ENCODE data around the gene C16orf89.
A peak's percentile ranks its signal among the peaks of the same experiment; 100 is the strongest.

Gene C16orf89

DNA sequence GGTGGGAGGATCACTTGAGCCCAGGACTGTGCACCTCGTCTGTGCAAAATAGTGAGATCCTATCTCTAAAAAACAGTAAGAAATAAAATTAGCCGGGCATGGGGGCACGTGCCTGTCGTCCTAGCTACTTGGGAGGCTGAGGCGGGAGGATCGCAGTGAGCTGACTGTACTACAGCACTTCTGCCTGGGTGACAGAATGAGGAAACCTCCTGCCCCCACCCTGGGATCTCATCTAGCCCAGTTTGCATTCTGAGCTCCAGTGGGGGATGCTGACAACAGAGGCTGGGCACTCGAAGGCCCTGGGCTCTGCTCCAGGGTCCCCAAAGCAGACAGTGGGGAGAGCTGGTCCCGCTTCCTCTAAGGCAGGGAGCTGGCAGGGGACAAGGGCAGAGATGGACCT is 39.1 kb downstream of the C16orf89 start:
- Histone ChIP-seq H2AFZ (ENCODE audit: low read depth, low read length) (no peak overlapping the region), H3K9me3 (ENCODE audit: insufficient read depth, low read length, severe bottlenecking) (no peaks in the 10 kb centered on the region), H3K36me3 (ENCODE audit: insufficient read depth, low read length) (no peaks in the 10 kb centered on the region), H4K20me1 (ENCODE audit: insufficient read depth, low read length) (no peaks in the 10 kb centered on the region), H3K27ac (ENCODE audit: low read length) (no peak overlapping the region), H3K79me2 (ENCODE audit: insufficient read depth, low read length) (no peaks in the 10 kb centered on the region), H3K4me2 (ENCODE audit: insufficient read depth, low read length) (no peak overlapping the region), H3K4me1 (ENCODE audit: insufficient read depth, low read length) (0 out of 2 replicates have a peak, but pooled peaks cover under 1% of the 10 kb centered on the region), H3K4me3 (ENCODE audit: low read depth in 1 of 2, low read length in 2 of 2) (no peak overlapping the region), H3K9ac (ENCODE audit: low read depth, low read length) (no peak overlapping the region), H3K27me3 (ENCODE audit: insufficient read depth, low read length, poor library complexity) (no peaks in the 10 kb centered on the region)
- TF ChIP-seq EZH2 (IDR thresholded peaks at IDR 0.05; ENCODE audit: borderline replicate concordance, low read depth, low read length, severe bottlenecking), result no peak
- DNase-seq (no peak), ATAC-seq (ENCODE audit: insufficient read depth, low read depth) (no peak)

DNA sequence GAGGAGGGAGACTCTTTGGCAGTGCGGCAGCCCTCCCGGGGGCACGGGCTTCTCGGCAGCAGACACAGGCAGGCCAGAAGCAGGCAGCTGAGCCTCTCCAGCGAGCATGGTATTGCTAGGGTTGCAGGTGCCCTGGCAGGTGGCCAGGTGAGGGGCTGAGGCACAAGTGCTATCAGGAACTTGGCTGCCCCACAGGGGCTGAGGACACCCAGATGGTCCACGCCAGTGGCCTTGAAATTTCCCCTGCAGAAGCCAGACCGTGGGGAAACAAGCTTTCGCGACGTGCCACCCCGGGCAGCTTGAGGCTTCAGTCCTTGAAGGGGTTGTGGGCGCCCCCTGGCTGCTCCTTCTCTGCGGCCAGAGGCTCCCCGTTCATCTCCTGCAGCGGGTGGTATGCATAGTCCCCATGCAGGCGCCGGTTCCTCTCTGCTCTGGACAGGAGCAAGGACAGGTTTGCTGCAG is 40.6 kb downstream of the C16orf89 start:
- no peaks in the 10 kb centered on the region for H3K4me1 ChIP-seq (ENCODE audit: insufficient read depth, low read length)

DNA sequence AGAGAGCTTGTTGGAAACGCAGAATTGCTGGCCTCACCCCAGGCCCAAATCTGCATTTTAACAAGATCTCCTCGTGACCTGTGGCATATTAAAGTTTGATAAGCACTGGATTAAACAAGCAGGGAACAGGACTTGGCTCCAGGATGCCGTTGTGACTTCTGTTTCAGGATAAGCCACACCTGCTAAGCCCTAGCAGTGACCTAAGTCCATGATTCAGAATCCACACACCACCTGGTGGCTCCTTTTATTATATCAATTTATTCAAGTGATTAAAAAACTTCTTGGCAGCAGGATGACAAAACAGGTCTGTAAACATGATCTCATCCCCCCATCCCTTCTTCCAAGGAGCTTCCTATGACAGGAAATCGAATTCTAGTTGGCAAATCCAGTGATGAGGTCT is 41.1 kb downstream of the C16orf89 start:
- Histone ChIP-seq H4K20me1 (ENCODE audit: insufficient read depth, low read length) (no peaks in the 10 kb centered on the region), H3K4me3 (ENCODE audit: low read depth in 1 of 2, low read length in 2 of 2) (no peak overlapping the region), H3K36me3 (ENCODE audit: insufficient read depth, low read length) (no peaks in the 10 kb centered on the region), H3K4me2 (ENCODE audit: insufficient read depth, low read length) (no peak overlapping the region), H3K9me3 (ENCODE audit: insufficient read depth, low read length, severe bottlenecking) (no peaks in the 10 kb centered on the region), H3K27me3 (ENCODE audit: insufficient read depth, low read length, poor library complexity) (no peaks in the 10 kb centered on the region), H3K79me2 (ENCODE audit: insufficient read depth, low read length) (no peaks in the 10 kb centered on the region), H3K4me1 (ENCODE audit: insufficient read depth, low read length) (no peaks in the 10 kb centered on the region), H3K9ac (ENCODE audit: low read depth, low read length) (no peak overlapping the region), H3K27ac (ENCODE audit: low read length) (no peak overlapping the region), H2AFZ (ENCODE audit: low read depth, low read length) (no peak overlapping the region)
- DNase-seq (no peak), ATAC-seq (ENCODE audit: insufficient read depth, low read depth) (no peak)
- TF ChIP-seq, protein P1, sequence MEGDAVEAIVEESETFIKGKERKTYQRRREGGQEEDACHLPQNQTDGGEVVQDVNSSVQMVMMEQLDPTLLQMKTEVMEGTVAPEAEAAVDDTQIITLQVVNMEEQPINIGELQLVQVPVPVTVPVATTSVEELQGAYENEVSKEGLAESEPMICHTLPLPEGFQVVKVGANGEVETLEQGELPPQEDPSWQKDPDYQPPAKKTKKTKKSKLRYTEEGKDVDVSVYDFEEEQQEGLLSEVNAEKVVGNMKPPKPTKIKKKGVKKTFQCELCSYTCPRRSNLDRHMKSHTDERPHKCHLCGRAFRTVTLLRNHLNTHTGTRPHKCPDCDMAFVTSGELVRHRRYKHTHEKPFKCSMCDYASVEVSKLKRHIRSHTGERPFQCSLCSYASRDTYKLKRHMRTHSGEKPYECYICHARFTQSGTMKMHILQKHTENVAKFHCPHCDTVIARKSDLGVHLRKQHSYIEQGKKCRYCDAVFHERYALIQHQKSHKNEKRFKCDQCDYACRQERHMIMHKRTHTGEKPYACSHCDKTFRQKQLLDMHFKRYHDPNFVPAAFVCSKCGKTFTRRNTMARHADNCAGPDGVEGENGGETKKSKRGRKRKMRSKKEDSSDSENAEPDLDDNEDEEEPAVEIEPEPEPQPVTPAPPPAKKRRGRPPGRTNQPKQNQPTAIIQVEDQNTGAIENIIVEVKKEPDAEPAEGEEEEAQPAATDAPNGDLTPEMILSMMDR (IDR thresholded peaks at IDR 0.05; ENCODE audit: borderline replicate concordance, extremely low read depth, low read length, poor library complexity, severe bottlenecking), result peak; percentile 19
- TF ChIP-seq EZH2 (IDR thresholded peaks at IDR 0.05; ENCODE audit: borderline replicate concordance, low read depth, low read length, severe bottlenecking), result no peak

More for the DNA sequence above, 40.6 kb downstream of the C16orf89 start:
- Histone ChIP-seq H3K9ac (ENCODE audit: low read depth, low read length) (no peak overlapping the region), H3K27ac (ENCODE audit: low read length) (no peak overlapping the region), H3K27me3 (ENCODE audit: insufficient read depth, low read length, poor library complexity) (no peaks in the 10 kb centered on the region), H4K20me1 (ENCODE audit: insufficient read depth, low read length) (no peaks in the 10 kb centered on the region), H3K79me2 (ENCODE audit: insufficient read depth, low read length) (no peaks in the 10 kb centered on the region), H2AFZ (ENCODE audit: low read depth, low read length) (no peak overlapping the region), H3K4me3 (ENCODE audit: low read depth in 1 of 2, low read length in 2 of 2) (no peak overlapping the region), H3K9me3 (ENCODE audit: insufficient read depth, low read length, severe bottlenecking) (no peaks in the 10 kb centered on the region), H3K36me3 (ENCODE audit: insufficient read depth, low read length) (no peaks in the 10 kb centered on the region), H3K4me2 (ENCODE audit: insufficient read depth, low read length) (no peak overlapping the region)
- DNase-seq (no peak), ATAC-seq (ENCODE audit: insufficient read depth, low read depth) (0 out of 3 replicates have a peak, but pooled peaks have one; percentile 29)
- TF ChIP-seq, protein P1 (IDR thresholded peaks at IDR 0.05; ENCODE audit: borderline replicate concordance, extremely low read depth, low read length, poor library complexity, severe bottlenecking), result peak; percentile 35
- TF ChIP-seq EZH2 (IDR thresholded peaks at IDR 0.05; ENCODE audit: borderline replicate concordance, low read depth, low read length, severe bottlenecking), result no peak

DNA sequence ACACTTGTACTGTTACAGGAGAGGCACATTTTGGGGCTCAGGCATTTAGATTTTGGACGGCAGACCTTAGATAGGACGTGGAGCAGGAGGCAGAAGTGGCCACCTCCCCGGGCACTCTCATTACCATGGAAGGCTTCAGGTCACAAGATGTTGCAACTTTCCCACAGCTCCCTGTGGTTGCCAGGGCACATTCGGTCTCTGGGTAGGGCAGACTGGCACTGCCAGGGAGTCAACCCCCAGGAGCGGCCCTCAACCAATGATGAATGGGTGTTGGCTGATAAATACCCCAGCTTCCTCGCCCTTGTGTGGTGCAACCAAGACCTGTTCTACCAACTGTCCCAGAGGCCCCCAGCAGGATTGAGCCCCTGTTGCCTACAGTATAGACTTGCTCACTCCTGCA is 43.2 kb downstream of the C16orf89 start:
- Histone ChIP-seq H3K79me2 (ENCODE audit: insufficient read depth, low read length) (no peaks in the 10 kb centered on the region), H3K4me3 (ENCODE audit: low read depth in 1 of 2, low read length in 2 of 2) (no peak overlapping the region), H4K20me1 (ENCODE audit: insufficient read depth, low read length) (no peaks in the 10 kb centered on the region), H3K9ac (ENCODE audit: low read depth, low read length) (no peak overlapping the region), H3K4me2 (ENCODE audit: insufficient read depth, low read length) (no peak overlapping the region), H3K4me1 (ENCODE audit: insufficient read depth, low read length) (no peaks in the 10 kb centered on the region), H3K36me3 (ENCODE audit: insufficient read depth, low read length) (no peaks in the 10 kb centered on the region), H3K9me3 (ENCODE audit: insufficient read depth, low read length, severe bottlenecking) (no peaks in the 10 kb centered on the region), H3K27me3 (ENCODE audit: insufficient read depth, low read length, poor library complexity) (no peaks in the 10 kb centered on the region), H2AFZ (ENCODE audit: low read depth, low read length) (no peak overlapping the region), H3K27ac (ENCODE audit: low read length) (no peak overlapping the region)
- DNase-seq (no peak), ATAC-seq (ENCODE audit: insufficient read depth, low read depth) (no peak)
- TF ChIP-seq EZH2 (IDR thresholded peaks at IDR 0.05; ENCODE audit: borderline replicate concordance, low read depth, low read length, severe bottlenecking), result no peak
- TF ChIP-seq, protein P1 (IDR thresholded peaks at IDR 0.05; ENCODE audit: borderline replicate concordance, extremely low read depth, low read length, poor library complexity, severe bottlenecking), result no peak
